A549 (cell line): ENCODE measurements around the gene CCDC57.

Experiments used
- CEBPB ChIP-seq, 2 experiments: fragments of >200 bp in 1 of 2; sonication (Bioruptor Twin) in 1 of 2; formaldehyde crosslinking in 1 of 2; IDR thresholded peaks; 2 replicates each; pipeline ENCODE4 v1.6.1; 2012 to 2016
- CHD4 ChIP-seq: fragments of 200-600 bp; sonication (generic); IDR thresholded peaks from 2 replicates; pipeline ENCODE4 v1.6.1; 2016; ENCODE audit warnings: antibody characterized with exemption, mild to moderate bottlenecking, borderline replicate concordance
- CTCF ChIP-seq: fragments of >200 bp; sonication (Bioruptor Twin); formaldehyde crosslinking; IDR thresholded peaks from 3 replicates; pipeline ENCODE4 v1.5.1; 2016
- POLR2A ChIP-seq: IDR thresholded peaks from 2 replicates; pipeline ENCODE4 v1.6.1; 2012; ENCODE audit warnings: mild to moderate bottlenecking, low read length
- REST ChIP-seq: fragments of 200-600 bp; sonication (generic); IDR thresholded peaks from 2 replicates; pipeline ENCODE4 v1.6.1; 2016; ENCODE audit warnings: antibody characterized with exemption, mild to moderate bottlenecking, moderate library complexity

DNA sequence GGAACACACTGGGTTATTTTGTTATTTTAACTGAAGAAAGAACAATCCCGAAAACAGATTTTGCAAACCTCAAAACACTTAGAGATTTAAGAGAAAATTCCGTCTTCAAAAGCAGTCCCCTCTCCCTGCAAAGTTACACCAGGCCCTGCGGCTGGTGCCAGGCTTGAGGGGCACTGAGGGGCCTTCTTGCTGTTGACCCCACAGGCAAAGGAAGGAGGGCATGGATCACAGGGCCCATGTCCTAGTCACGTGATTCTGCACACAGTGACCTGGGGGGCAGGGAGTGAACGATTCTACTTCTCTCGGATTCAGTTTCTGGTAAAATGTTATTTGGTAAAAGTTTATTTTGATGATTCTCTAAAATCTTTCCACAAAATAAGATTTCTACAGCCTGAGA lies 59.3 kb downstream of the CCDC57 start:
- TF ChIP-seq CEBPB (IDR thresholded peaks at IDR 0.05) (no peak), CTCF (no peak), POLR2A (no peak), REST (no peak), CHD4 (no peak)
